ENCODE measurements around the gene CCSAP.
"Not testable (repeated sequence)": the region's sequence is repeated elsewhere in the genome, so short reads cannot be mapped to it uniquely, and the experiment has no call there.

CCSAP gene

DNA sequence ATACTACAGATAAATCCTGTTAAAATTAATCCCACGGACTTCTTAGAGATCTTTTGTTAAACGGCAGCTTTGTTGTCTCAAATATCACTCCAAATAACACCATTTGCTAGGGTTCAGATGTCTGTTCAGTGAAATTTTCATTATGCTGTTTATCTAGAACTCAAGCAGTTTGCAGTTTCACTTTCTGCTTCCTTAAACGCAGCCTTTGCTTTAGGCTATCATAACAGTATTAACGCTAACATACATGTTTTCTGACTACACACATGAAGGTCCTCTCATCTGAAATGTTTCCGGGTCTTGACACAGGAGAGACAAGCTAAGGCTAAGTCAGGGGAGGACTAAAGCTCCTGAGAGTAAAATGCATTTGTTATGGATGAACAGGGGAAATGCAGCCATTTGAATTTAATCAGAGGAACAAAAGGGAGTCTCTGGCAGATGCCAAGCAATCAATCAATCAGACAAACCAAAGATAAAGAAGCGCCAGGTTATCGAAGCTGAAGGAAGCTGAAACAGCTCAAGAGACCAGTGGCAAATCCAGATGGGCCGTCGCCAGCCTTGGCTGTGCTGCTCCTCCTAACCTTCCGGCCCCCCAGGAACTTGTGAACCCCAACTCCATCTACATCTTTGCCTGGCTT is 16.9 kb downstream of the CCSAP start:
- DNase-seq (ENCODE audit: low read depth): no peak

DNA sequence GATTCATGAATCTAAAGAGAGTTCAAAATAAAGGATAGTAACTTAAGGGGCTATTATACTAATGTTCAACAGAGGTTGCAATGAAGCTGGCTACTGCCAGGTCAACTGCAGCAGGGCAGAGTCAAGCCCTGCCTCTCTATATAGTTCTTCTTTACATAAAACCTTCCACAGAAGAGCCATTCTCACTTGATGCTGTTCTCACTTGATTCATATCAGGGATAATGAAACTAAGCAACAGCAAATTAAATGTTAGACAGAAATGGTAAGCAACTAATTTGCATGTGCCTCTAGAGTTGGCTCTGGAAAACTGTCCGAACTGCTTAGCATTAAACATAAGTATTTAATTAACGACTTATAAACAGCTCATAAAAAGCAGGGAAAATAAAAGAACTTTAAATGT is 17.4 kb downstream of the CCSAP start:
- DNase-seq (ENCODE audit: low read depth): no peak

DNA sequence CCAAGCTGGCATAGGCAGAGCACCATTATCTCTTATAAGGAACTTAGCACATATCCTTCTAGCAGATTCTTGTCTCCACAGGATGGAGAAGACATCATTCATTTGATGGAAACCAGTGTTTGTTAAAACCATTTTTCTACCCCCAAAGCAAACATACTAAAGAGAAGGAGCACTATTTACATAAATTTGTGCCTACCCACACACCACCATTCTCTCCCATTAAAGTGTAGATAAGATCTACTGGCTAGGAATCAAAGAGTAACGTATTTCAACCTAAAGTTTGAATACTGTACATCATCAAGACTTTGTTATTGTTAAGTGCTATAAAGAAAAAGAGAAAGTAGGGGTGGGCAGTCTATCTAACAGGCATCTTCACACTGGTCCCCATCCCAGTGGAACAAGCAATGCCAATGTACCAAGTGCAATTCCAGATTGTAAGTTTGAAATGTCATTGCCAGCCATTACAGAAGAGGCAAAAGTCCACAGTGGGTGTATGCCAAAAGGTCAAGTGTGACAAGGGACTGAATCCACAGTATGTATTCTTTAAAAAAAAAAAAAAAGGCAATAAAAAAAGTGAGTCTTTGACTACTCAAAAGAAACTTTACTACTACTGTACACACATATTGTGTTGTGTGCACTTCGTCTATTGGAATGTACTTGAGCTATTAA is 18.8 kb downstream of the CCSAP start:
- no peak for DNase-seq (ENCODE audit: low read depth)

- no peak for DNase-seq (ENCODE audit: low read depth)
Observed at GRCh38 chr1:229323201-229323600, 19.6 kb downstream of the CCSAP start.

DNA sequence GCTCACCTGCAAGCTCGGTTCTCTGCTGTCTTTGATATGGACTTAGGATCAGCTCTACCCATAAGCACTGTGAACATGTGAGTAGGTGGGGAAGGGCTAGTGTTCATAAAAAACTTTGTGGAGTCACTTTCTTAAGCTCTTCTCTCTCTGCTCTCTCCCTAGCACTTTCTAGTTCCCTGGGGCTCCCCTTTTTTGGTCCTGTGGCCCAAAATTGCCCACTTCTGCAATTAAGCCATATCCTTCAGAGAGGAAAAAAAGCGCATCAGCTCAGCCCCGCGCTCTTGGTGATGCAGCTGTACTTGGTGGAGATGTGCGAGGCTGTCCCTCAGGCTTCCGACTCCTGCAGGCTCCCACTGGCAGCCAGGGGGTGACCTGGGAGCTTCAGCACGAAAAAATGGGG is 23.4 kb downstream of the CCSAP start:
- no peak for DNase-seq (ENCODE audit: low read depth)

DNA sequence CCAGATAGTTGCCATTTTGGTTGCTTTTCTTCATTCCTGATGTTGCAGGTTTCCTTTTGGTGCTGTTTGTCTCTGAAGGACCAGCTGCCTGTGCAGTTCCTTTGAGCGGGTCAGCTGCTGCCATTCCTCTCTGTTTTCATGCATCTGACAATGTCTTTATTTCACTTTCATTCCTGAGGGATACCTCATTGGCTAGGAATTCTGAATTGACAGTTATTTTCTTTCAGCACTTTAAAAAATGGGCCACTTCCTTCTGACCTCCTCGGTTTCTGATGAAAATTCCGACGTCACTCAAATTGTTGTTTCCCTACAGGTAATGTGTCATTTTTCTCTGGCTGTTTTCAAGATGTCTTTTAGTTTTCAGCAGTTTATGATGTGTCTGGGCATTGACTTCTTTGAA is 24.8 kb downstream of the CCSAP start:
- DNase-seq (ENCODE audit: low read depth): peak; percentile 52

DNA sequence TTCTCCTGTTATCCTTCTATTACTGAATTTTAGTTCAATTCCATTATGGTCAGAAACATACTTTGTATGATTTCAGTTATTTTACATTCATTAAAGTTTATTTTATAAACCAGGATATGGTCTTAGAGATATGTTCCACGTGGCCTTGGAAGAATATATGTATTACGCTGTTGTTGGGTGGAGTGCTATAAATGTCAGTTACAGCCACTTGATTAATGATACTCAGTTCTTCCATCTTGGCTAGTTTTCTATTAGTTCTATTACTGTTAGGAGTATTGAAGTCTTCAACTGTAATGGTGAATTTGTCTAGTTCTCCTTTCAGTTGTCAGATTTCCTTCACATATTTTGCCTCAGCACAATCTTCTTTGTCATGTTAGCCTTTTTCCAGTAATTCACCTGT is 26.7 kb downstream of the CCSAP start:
- no peak for DNase-seq (ENCODE audit: low read depth)

- peak; percentile 37 for DNase-seq (ENCODE audit: low read depth)
Observed at GRCh38 chr1:229310833-229311232, 32.0 kb downstream of the CCSAP start.

DNA sequence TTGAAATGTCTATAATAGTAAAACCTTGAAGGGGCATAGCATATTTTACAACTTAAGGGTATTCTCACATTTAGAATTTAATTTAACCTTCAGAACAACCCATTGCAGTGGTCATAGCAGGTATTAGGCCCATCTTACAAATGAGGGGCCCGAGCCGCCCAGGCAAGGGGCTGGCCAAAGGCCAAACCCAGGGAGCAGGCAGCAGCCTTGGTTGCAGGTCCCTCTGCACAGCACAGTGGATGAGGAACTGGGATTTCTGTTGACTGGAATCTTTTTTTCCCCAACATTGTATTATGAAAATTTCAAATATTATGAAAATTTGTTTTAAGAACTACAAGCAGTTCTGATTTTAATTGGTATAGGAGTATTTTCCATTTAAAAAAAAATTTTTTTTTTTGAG is 33.2 kb downstream of the CCSAP start:
- DNase-seq (ENCODE audit: low read depth): no peak

DNA sequence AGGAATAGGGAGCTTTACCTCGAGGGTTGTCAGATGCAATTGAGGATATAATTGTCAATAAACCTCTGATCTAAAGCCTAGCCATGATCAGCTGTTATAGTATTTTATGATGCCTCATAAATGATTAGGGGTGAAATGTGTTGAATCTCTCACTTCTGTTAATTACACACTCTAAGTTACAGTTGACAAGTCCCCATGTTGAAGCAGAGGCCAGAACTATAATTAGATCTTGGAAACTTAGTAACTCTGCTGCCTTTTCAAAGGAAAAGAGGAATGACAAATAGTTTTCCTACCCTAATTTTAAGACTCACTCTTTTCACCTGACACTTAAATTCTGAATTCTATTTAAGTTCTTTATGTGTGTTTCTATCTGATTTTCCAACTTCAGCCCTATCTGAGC is 33.8 kb downstream of the CCSAP start:
- no peak for DNase-seq (ENCODE audit: low read depth)

GRCh38 chr1:229305392-229305791 is 37.5 kb downstream of the CCSAP start:
- DNase-seq (ENCODE audit: low read depth): no peak

DNA sequence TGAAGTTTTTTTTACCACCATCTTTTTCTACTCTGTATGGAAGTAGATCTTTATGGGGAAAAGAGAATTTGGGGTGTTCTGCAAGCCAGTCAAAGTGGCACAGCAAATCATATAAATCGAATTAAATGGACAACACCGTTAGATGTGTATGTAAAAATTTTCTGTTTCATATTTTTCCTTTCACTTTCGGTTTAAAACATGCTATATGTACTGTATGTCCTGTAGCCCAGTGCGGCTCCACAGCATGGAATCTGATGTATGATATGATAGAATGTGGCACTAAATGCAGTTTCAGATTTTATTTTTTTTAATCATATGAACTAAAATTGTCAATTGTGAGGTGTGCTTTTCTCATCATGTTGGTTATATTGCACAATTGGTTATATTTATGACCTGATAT is 39.0 kb downstream of the CCSAP start:
- no peak for DNase-seq (ENCODE audit: low read depth)

DNA sequence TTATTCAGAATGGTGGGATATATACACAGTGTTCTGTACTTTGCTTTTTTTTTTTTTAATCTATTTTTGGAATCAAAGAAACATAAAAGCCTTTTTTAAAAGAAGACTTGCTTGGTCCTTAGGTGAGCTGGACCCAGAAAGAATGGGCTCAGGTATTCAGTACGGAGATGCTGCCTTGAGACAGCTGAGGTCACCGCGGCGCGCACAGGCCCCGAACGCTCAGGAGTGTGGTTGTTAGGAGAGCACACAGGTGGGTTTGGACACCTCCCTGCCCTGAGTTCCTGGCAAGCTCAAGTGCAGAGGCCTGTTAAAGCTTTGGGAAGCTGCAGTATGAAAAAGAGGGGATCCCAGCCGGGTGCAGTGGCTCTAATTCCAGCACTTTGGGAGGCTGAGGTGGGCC is 40.1 kb downstream of the CCSAP start:
- no peak for DNase-seq (ENCODE audit: low read depth)

GRCh38 chr1:229300099-229300757 is 42.6 kb downstream of the CCSAP start:
- DNase-seq (ENCODE audit: low read depth): no peak

GRCh38 chr1:229298887-229299503 is 43.9 kb downstream of the CCSAP start:
- DNase-seq (ENCODE audit: low read depth): no peak

DNA sequence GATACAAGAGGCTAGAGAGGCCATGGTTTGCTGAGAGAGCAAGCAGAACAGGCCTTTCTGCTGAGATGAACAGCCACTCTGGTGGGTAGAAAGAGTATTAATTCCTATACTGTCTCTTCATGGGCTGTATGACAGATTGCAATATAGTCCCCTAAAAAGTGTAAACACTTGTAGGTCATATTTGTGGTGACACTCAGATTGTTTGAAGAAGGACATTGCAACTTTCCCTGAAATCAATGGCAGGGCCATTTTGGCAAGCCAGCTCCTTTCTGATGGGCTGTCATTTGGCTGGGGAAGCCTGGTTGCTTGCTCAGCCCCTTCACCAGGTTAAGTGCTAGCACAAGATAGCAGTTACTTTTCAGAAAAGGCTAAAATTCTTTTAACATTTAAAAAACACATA is 44.4 kb downstream of the CCSAP start:
- DNase-seq (ENCODE audit: low read depth): no peak

- DNase-seq (ENCODE audit: low read depth): no peak
Observed at GRCh38 chr1:229297746-229298145, 45.1 kb downstream of the CCSAP start.

DNA sequence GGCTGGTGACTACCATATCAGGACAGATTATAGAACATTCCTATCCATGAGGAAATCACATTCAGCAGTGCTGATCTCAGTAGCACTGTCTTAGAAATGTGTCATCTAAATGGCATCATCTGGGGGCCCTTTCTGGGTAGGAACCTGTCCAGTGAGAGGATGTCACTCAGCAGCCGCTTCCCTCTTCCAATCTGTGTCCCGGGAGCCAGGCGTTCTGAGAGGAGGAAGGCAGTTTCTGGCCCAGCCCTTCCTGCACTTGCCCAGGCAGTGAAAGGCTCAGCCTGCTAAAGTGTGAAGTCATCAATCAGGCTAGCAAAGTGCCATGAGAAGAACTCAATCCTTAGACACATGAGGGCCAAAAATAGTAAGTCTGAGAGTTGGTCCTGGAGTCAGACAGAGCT is 46.3 kb downstream of the CCSAP start:
- peak; percentile 84 for DNase-seq (ENCODE audit: low read depth)

DNA sequence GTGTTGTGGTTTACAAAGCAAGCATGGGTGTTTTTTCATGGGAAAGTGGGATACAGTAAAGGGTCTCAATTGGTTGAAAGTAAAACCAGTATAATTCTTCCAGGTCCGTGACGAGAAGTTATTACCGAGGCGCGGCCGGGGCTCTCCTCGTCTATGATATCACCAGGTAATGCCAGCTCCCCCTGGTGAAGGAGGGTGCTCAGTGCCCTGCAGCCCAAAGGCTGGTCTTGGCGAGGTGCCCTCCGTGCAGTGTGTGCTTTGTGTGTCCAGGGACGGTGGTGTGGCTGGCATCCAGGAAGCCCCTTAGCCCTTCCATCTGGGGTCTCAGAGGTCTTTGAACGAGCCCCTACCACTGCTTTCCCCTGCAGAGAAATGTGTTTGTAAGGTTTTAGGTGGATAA is 47.1 kb downstream of the CCSAP start:
- no peak for DNase-seq (ENCODE audit: low read depth)

GRCh38 chr1:229293528-229294204 is 49.2 kb downstream of the CCSAP start:
- no peak for DNase-seq (ENCODE audit: low read depth)

DNA sequence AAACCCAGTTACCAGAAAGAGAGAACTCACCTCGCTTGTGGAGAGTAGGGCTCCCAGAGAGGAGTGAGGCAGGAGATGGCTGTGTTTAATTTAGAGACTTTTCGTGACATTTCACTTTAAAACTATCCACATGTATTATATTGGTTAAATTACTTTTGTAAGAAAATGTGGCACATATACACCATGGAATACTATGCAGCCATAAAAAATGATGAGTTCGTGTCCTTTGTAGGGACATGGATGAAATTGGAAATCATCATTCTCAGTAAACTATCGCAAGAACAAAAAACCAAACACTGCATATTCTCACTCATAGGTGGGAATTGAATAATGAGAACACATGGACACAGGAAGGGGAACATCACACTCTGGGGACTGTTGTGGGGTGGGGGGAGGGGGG is 51.2 kb downstream of the CCSAP start:
- DNase-seq (ENCODE audit: low read depth): not testable (repeated sequence)

- DNase-seq (ENCODE audit: low read depth): no peak
Observed at GRCh38 chr1:229288516-229288915, 54.3 kb downstream of the CCSAP start.

- no peak for DNase-seq (ENCODE audit: low read depth)
Observed at GRCh38 chr1:229287267-229287666, 55.6 kb downstream of the CCSAP start.

Measured in iris pigment epithelial cell (primary cell).